K562 (cell line): ENCODE results near the gene BGN. TPM values are rescaled to one million over a fixed set of nuclear protein-coding genes. Genes with fewer than 3 reads are reported as not detected.

Experiments used
- ATAC-seq: fragments of 200-7000 bp; cut with Tn5 transposase; 3 replicates; pipeline ENCODE4 v1.9.1; 2020; ENCODE audit warnings: moderate library complexity
- BruUV-seq: library from RNA; stranded (reverse); fragments of 400-500 nt; replicated peaks from 2 replicates; lab custom pipeline; 2021; lab: Mats Ljungman, UMichigan
- CTCF ChIA-PET: fragments of 300-600 bp; formaldehyde crosslinking; extraction: SDS; loops from one replicate; lab custom pipeline; 2021; ENCODE audit warnings: low intra/inter-chr PET ratio; lab: Yijun Ruan, JAX
- POLR2A ChIA-PET: fragments of 300-600, 350-650 bp; sonication (Branson Sonifier 250); formaldehyde crosslinking; extraction: SDS; loops from one replicate; lab custom pipeline; 2021; ENCODE audit warnings: antibody characterized with exemption, inconsistent platforms; lab: Yijun Ruan, JAX
- DNase-seq, 4 experiments: peaks; one replicate each; pipeline versions ENCODE4 v3.0.0 to v3.0.0-alpha.2; 2011 to 2018; ENCODE audit warnings: low spot score in 3 of 4, mixed read lengths in 3 of 4; ENCODE audit errors: extremely low read depth in 1 of 4
- FAIRE-seq: peaks from 2 replicates; lab custom pipeline; 2011; peaks lifted over from hg19 to GRCh38; lab: Jason Lieb, UNC
- H2AFZ ChIP-seq: 2 replicates; pipeline ENCODE4 v1.6.0; 2011; ENCODE audit warnings: low read depth, low read length, control low read depth, inconsistent platforms
- H3K27ac ChIP-seq: fragments of 200-600 bp; 3 replicates; pipeline ENCODE4 v1.8.0; 2011; ENCODE audit warnings: low read depth, mild to moderate bottlenecking, control low read depth, inconsistent platforms, low read length, moderate library complexity, mixed read lengths; ENCODE audit errors: extremely low read depth
- H3K27me3 ChIP-seq, 2 experiments: fragments of 300-600 bp in 1 of 2; 2 replicates in 1 of 2; 3 replicates in 1 of 2; pipeline versions ENCODE4 v1.6.0 to v1.8.0; 2011; ENCODE audit warnings: inconsistent platforms in 2 of 2, low read length in 2 of 2, mild to moderate bottlenecking in 1 of 2, mixed read lengths in 1 of 2, moderate library complexity in 1 of 2; ENCODE audit not compliant: control insufficient read depth in 2 of 2, insufficient read depth in 2 of 2
- H3K36me3 ChIP-seq: fragments of 300-600 bp; 3 replicates; pipeline ENCODE4 v1.8.0; 2011; ENCODE audit warnings: mild to moderate bottlenecking, low read length, inconsistent platforms; ENCODE audit not compliant: control insufficient read depth, insufficient read depth
- H3K4me1 ChIP-seq, 2 experiments: fragments of 200-600 bp in 1 of 2; replicated peaks in 1 of 2; 2 replicates in 1 of 2; 3 replicates in 1 of 2; pipeline versions ENCODE4 v1.5.1 to v1.8.0; 2011; ENCODE audit warnings: inconsistent platforms in 2 of 2, low read length in 2 of 2, mild to moderate bottlenecking in 1 of 2, mixed read lengths in 1 of 2, moderate library complexity in 1 of 2; ENCODE audit not compliant: control insufficient read depth in 2 of 2, insufficient read depth in 2 of 2
- H3K4me2 ChIP-seq: 2 replicates; pipeline ENCODE4 v1.6.1; 2011; ENCODE audit warnings: low read length, control low read depth, inconsistent platforms, mixed read lengths; ENCODE audit not compliant: insufficient read depth
- H3K4me3 ChIP-seq: fragments of 200-600 bp; sonication (generic), shearing (Covaris generic); 2 replicates; pipeline ENCODE4 v1.5.1; 2016; ENCODE audit warnings: control low read depth, inconsistent platforms
- H3K79me2 ChIP-seq: fragments of 200-600 bp; 3 replicates; pipeline ENCODE4 v1.8.0; 2011; ENCODE audit warnings: low read length, inconsistent platforms; ENCODE audit not compliant: control insufficient read depth, insufficient read depth
- H3K9ac ChIP-seq, 2 experiments: 2 replicates each; pipeline versions ENCODE4 v1.6.0 to v1.6.1; 2011; ENCODE audit warnings: low read depth in 2 of 2, low read length in 2 of 2, control low read depth in 1 of 2, inconsistent platforms in 1 of 2, mild to moderate bottlenecking in 1 of 2, mixed read lengths in 1 of 2; ENCODE audit not compliant: insufficient read depth in 1 of 2
- H3K9me1 ChIP-seq: one replicate; pipeline ENCODE4 v1.6.0; 2011; ENCODE audit warnings: inconsistent platforms, mild to moderate bottlenecking, low read length, moderate library complexity; ENCODE audit not compliant: control insufficient read depth, insufficient read depth
- H3K9me3 ChIP-seq: replicated peaks from 2 replicates; pipeline ENCODE4 v1.5.1; 2011; ENCODE audit warnings: low read depth, low read length, inconsistent platforms; ENCODE audit not compliant: control insufficient read depth, insufficient read depth
- H4K20me1 ChIP-seq: replicated peaks from 2 replicates; pipeline ENCODE4 v1.6.1; 2011; ENCODE audit warnings: low read length, inconsistent platforms, mixed read lengths; ENCODE audit not compliant: control insufficient read depth, insufficient read depth
- DACH1 ChIP-seq: fragments of 450-650 bp; IDR thresholded peaks from 2 replicates; pipeline ENCODE4 v1.6.1; 2018; ENCODE audit not compliant: partially characterized antibody
- KDM2B ChIP-seq: fragments of 250-450 bp; sonication (Bioruptor Pico); IDR thresholded peaks from 2 replicates; pipeline ENCODE4 v1.8.0; 2021; ENCODE audit warnings: mild to moderate bottlenecking, moderate library complexity
- MNT ChIP-seq, 2 experiments: fragments of 450-650 bp; conservative IDR thresholded peaks; 2 replicates each; pipeline ENCODE4 v1.6.1; 2017; ENCODE audit warnings: mild to moderate bottlenecking in 2 of 2, moderate library complexity in 2 of 2
- WGBS: fragments of 100-300 bp; shearing (Covaris generic); methylation state at CpG from one replicate; pipeline ENCODE4 v1.1.6; 2016; ENCODE audit warnings: low coverage, mixed read lengths; ENCODE audit not compliant: insufficient coverage; ENCODE audit errors: missing lambda C conversion rate; 5-methylcytosine and 5-hydroxymethylcytosine counted together
- in situ Hi-C: fragments of 300-500 bp; cut with MboI; formaldehyde crosslinking; loops from 4 replicates; pipeline ENCODE4 v1.15.0; 2018; ENCODE audit warnings: inconsistent platforms, mixed read lengths
- intact Hi-C: fragments of 100-400 bp; cut with micrococcal nuclease; formaldehyde crosslinking; loops from 2 replicates; pipeline ENCODE4 v1.14.2; 2022
- polyA plus RNA-seq, 8 experiments: library from polyadenylated mRNA; depleted of rRNA in 4 of 8; stranded (reverse) in 5 of 8; unstranded in 3 of 8; fragments of >200 nt; fragmentation: Nextera tagmentation in 2 of 8; fragmentation: Illumina TruSeq in 1 of 8; extraction: Ambion mirVana in 2 of 8; extraction: Trizol in 1 of 8; gene quantifications; 2 replicates each; pipeline versions ENCODE4 v1.2.1 to v1.2.3, GENCODE V29; 2011 to 2014; ENCODE audit warnings: inconsistent platforms in 1 of 8, missing spikeins in 1 of 8
- total RNA-seq, 7 experiments: library from RNA; depleted of rRNA in 6 of 7; stranded (reverse); fragments of >200 nt in 6 of 7; fragmentation: Illumina TruSeq in 2 of 7; extraction: Trizol in 2 of 7; gene quantifications; 2 replicates each; pipeline versions ENCODE4 v1.2.1 to v1.2.3, GENCODE V29; 2011 to 2021; ENCODE audit warnings: low replicate concordance in 1 of 7

Gene BGN
- total and polyA plus RNA-seq, 9 of the 15 experiments (the other 6 are each of a cell fraction or from before 2014, with no cell fraction given): 0.11 TPM; not detected in 8

- Histone ChIP-seq H3K9me1 (no peaks in the 10 kb centered on the region), H3K36me3 (no peaks in the 10 kb centered on the region), H2AFZ (no peak overlapping the region), H3K4me1 (peaks cover 0 to 12% of the 10 kb centered on the region in 2 experiments; a peak in 2 of 5 replicates), H3K4me2 (no peak overlapping the region), H3K27me3 (peaks cover 0 to 36% of the 10 kb centered on the region in 2 experiments; a peak in 2 of 5 replicates), H3K27ac (no peak overlapping the region), H3K79me2 (no peaks in the 10 kb centered on the region), H4K20me1 (no peaks in the 10 kb centered on the region), H3K9ac (no peak overlapping the region), H3K4me3 (no peak overlapping the region), H3K9me3 (no peaks in the 10 kb centered on the region)
- ATAC-seq (no peak), FAIRE-seq (no peak), DNase-seq (no peak)
- no TSS peak for BruUV-seq
- in situ Hi-C loops (no loop called here), intact Hi-C loops (no loop called here)
- TF ChIP-seq KDM2B (CRISPR knock-in tag) (no peak), DACH1 (no peak), MNT (conservative IDR thresholded peaks at IDR 0.05) (no peak)
- ChIA-PET CTCF (no interaction called here), POLR2A (no interaction called here)
- 7% methylated on average over 7 of the region's 11 CpGs for WGBS
Measured at GRCh38 chrX:153510383-153510782, 15.6 kb downstream of the BGN start.
